HG03571 (cell line): ENCODE data around the gene PPIF.

Experiments
- ATAC-seq: cut with Tn5 transposase; IDR thresholded peaks from one replicate; pipeline ENCODE4 v1.9.1; 2021; ENCODE audit not compliant: unreplicated experiment

The PPIF gene

GRCh38 chr10:79313320-79313719, 33.9 kb upstream of the PPIF start:
- no peak for ATAC-seq

- no peak for ATAC-seq
Measured at GRCh38 chr10:79313911-79314439, 33.3 kb upstream of the PPIF start.

- ATAC-seq: no peak
Measured at GRCh38 chr10:79314761-79315601, 32.3 kb upstream of the PPIF start.

- no peak for ATAC-seq
Measured at GRCh38 chr10:79315602-79315920, 31.7 kb upstream of the PPIF start.

GRCh38 chr10:79316671-79317431, 30.4 kb upstream of the PPIF start:
- peak; percentile 67 for ATAC-seq

- no peak for ATAC-seq
Measured at GRCh38 chr10:79318369-79318768, 28.9 kb upstream of the PPIF start.

- ATAC-seq: no peak
Measured at GRCh38 chr10:79319115-79319771, 28.0 kb upstream of the PPIF start.

GRCh38 chr10:79320316-79320715, 27.0 kb upstream of the PPIF start:
- ATAC-seq: no peak

GRCh38 chr10:79320820-79321493, 26.3 kb upstream of the PPIF start:
- ATAC-seq: no peak

GRCh38 chr10:79321494-79321882, 25.8 kb upstream of the PPIF start:
- ATAC-seq: no peak

GRCh38 chr10:79321951-79322350, 25.3 kb upstream of the PPIF start:
- no peak for ATAC-seq

GRCh38 chr10:79322616-79323543, 24.4 kb upstream of the PPIF start:
- ATAC-seq: peak; percentile 69

- ATAC-seq: no peak
Measured at GRCh38 chr10:79323602-79324001, 23.7 kb upstream of the PPIF start.

- no peak for ATAC-seq
Measured at GRCh38 chr10:79324032-79324695, 23.1 kb upstream of the PPIF start.

GRCh38 chr10:79326361-79327089, 20.7 kb upstream of the PPIF start:
- ATAC-seq: no peak

GRCh38 chr10:79327090-79327457, 20.2 kb upstream of the PPIF start:
- ATAC-seq: no peak

- ATAC-seq: no peak
Measured at GRCh38 chr10:79328147-79328701, 19.0 kb upstream of the PPIF start.

- no peak for ATAC-seq
Measured at GRCh38 chr10:79328737-79329504, 18.3 kb upstream of the PPIF start.
